BE2C (cell line): ENCODE measurements around the gene BHLHA15.

ENCODE experiments used
- DNase-seq: peaks from one replicate; pipeline ENCODE4 v3.0.0-alpha.2; 2020
- H3K27me3 ChIP-seq: fragments of 250-450 bp; sonication (Bioruptor Pico); 2 replicates; pipeline ENCODE4 v1.5.1; 2020; ENCODE audit warnings: mild to moderate bottlenecking
- H3K36me3 ChIP-seq: fragments of 250-450 bp; sonication (Bioruptor Pico); 2 replicates; pipeline ENCODE4 v1.5.1; 2020; ENCODE audit warnings: mild to moderate bottlenecking
- H3K4me1 ChIP-seq: fragments of 250-450 bp; sonication (Bioruptor Pico); 2 replicates; pipeline ENCODE4 v1.5.1; 2020
- H3K4me3 ChIP-seq: 2 replicates; pipeline ENCODE4 v1.5.1; 2011; ENCODE audit warnings: low read depth, low read length
- H3K9me3 ChIP-seq: fragments of 250-450 bp; sonication (Bioruptor Pico); 2 replicates; pipeline ENCODE4 v1.5.1; 2020
- CTCF ChIP-seq: IDR thresholded peaks from 2 replicates; pipeline ENCODE4 v1.5.1; 2012; ENCODE audit warnings: mild to moderate bottlenecking, low read depth, low read length

Gene BHLHA15

GRCh38 chr7:98180751-98181150, 30.5 kb upstream of the BHLHA15 start:
- H3K4me1 ChIP-seq = no peaks in the 10 kb centered on the region
- TF ChIP-seq CTCF = no peak
- H3K27me3 ChIP-seq = no peaks in the 10 kb centered on the region
- H3K4me3 ChIP-seq = no peak overlapping the region
- no peaks in the 10 kb centered on the region for H3K9me3 ChIP-seq
- DNase-seq = no peak
- H3K36me3 ChIP-seq = no peaks in the 10 kb centered on the region

- no peaks in the 10 kb centered on the region for H3K9me3 ChIP-seq
- H3K4me3 ChIP-seq = no peak overlapping the region
- H3K36me3 ChIP-seq = no peaks in the 10 kb centered on the region
- TF ChIP-seq CTCF = no peak
- H3K27me3 ChIP-seq = no peaks in the 10 kb centered on the region
- no peak for DNase-seq
- H3K4me1 ChIP-seq = no peaks in the 10 kb centered on the region
Measured at GRCh38 chr7:98185101-98185500, 26.1 kb upstream of the BHLHA15 start.

GRCh38 chr7:98186452-98187137, 24.6 kb upstream of the BHLHA15 start:
- H3K4me1 ChIP-seq = no peaks in the 10 kb centered on the region
- no peaks in the 10 kb centered on the region for H3K27me3 ChIP-seq
- H3K36me3 ChIP-seq = peaks cover 6% of the 10 kb centered on the region
- no peak for TF ChIP-seq CTCF
- no peaks in the 10 kb centered on the region for H3K9me3 ChIP-seq
- no peak overlapping the region for H3K4me3 ChIP-seq
- DNase-seq = no peak

- H3K4me3 ChIP-seq = no peak overlapping the region
- DNase-seq = no peak
- H3K4me1 ChIP-seq = no peaks in the 10 kb centered on the region
- no peaks in the 10 kb centered on the region for H3K27me3 ChIP-seq
- peaks cover 9% of the 10 kb centered on the region for H3K36me3 ChIP-seq
- TF ChIP-seq CTCF = no peak
- no peaks in the 10 kb centered on the region for H3K9me3 ChIP-seq
Measured at GRCh38 chr7:98187138-98187502, 24.1 kb upstream of the BHLHA15 start.

- no peak overlapping the region for H3K4me3 ChIP-seq
- H3K9me3 ChIP-seq = no peaks in the 10 kb centered on the region
- TF ChIP-seq CTCF = no peak
- DNase-seq = no peak
- H3K4me1 ChIP-seq = no peaks in the 10 kb centered on the region
- peaks cover 22% of the 10 kb centered on the region for H3K36me3 ChIP-seq
- no peaks in the 10 kb centered on the region for H3K27me3 ChIP-seq
Measured at GRCh38 chr7:98189559-98189958, 21.7 kb upstream of the BHLHA15 start.

GRCh38 chr7:98191668-98192431, 19.4 kb upstream of the BHLHA15 start:
- TF ChIP-seq CTCF = no peak
- Histone ChIP-seq H3K9me3 (no peaks in the 10 kb centered on the region), H3K4me3 (no peak overlapping the region), H3K4me1 (no peaks in the 10 kb centered on the region), H3K36me3 (peaks cover 22% of the 10 kb centered on the region), H3K27me3 (no peaks in the 10 kb centered on the region)
- no peak for DNase-seq
